Stimulated activated naive CD4-positive, alpha-beta T cell treated with Interleukin-2 at 50 U/mL for 16 hours (primary cell): ENCODE data around the gene S100PBP.

Experiments used
- DNase-seq: peaks from one replicate; lab custom pipeline; 2025; lab: John Stamatoyannopoulos, UW

The S100PBP gene

DNA sequence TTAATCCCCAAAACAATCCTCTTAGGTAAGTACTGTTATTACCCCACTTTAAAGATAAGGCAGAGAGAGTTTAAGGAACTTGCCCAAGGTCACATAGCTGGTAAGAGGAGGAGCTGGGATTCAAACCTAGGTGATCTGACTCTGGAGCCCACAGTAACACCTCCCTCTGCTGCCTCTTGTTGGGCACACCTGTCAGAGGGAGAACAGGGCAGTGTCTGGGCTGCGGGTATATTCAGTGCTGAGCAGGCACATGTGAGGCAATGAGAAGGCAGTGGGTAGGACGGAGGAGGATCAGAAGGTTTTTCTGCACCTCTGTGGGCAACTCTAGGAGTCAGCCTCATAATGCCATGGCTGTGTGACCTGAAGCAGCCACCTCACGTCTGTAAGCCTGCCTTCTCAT lies 70.7 kb downstream of the S100PBP start:
- no peak for DNase-seq

DNA sequence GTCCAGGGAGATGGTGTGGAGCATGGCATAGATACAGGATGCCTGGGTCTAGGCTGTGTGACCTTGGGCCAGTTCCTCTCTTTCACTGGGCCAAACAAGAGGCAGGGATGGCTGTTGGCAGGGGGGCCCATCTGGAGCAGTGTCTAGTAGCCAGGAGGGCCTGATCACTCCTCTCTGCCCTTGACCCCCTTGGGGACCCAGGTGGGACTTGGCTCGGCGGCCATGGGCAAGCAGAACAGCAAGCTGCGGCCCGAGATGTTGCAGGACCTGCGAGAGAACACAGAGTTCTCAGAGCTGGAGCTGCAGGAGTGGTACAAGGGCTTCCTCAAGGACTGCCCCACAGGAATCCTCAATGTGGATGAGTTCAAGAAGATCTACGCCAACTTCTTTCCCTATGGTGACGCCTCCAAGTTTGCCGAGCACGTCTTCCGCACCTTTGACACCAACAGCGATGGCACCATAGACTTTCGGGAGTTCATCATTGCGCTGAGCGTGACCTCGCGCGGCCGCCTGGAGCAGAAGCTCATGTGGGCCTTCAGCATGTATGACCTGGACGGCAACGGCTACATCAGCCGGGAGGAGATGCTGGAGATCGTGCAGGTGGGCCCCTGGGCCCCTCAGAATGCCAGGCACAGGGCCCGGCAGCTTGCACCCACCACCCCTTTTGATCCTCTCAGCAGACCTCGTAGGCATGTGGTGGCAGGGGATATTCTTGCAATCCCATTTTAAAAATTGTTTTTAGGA lies 71.4 kb downstream of the S100PBP start:
- no peak for DNase-seq

GRCh38 chr1:32889731-32890278 lies 72.4 kb downstream of the S100PBP start:
- DNase-seq: no peak

DNA sequence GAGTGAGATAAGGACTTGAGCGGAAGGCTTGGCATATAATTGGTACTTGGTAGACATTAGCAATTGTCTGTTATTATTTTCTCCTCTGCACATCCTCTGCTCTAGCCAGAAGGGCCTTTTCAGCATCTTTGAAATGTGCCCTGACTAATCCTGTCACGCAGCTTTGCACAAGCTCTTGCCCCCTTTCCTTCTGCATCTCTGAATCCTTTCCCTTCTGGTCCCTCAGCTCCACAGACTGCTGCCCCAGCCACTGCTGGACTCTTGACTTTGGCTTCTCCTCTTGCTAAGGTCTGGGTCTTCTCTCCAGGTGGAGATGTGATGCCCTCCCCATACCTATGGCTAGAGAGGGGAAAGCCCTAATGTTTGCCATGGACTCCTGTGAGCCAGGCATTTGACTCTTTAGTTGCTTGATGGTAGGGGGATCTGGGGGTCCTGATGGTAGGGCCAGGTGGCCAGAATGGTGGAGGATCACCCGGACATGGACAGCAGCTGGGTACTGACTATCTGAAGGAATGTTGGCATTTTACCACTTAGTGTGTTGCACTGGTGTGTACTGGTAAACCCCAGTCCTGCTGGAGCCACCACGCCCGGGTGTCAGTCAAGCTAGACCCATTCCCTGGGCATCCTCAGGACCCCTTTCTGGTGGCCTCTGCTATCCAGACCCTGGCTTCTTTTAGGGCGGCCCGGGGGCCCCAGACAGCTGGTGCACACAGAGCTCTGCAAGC lies 73.2 kb downstream of the S100PBP start:
- no peak for DNase-seq

DNA sequence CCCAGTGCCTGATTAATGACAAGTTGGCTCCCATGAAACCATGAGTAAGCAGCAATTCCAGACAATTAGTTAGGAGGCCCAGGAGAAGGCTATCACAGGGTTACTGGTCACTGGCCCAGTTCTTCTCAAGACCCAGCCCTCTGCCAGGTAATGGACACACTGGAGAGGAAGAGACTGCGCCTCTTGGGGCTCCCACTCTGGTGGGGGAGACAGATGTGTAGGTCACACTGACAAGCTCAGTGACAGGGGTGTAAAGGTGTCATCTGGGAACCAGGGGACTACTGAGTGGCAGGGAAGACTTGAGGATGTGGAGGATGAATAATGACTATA lies 73.8 kb downstream of the S100PBP start:
- DNase-seq: no peak

DNA sequence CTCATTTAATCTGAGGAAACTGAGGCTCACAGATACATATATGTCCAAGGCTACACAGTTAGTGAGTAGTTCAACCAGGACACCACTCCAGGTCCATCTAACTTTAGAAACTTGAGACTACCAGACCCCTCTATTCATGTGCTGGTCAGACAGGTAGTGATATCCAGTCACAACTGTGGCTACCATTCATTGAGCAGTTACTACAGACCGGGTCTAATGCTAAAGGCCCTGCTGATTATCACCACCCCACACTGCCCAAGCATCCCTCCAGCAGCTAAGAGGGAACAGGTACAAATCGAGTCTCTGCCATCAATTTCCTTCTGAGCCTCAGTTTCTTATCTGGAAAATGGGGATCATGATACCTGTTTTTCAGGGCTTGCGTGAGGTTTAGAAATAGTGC lies 74.2 kb downstream of the S100PBP start:
- DNase-seq: no peak

DNA sequence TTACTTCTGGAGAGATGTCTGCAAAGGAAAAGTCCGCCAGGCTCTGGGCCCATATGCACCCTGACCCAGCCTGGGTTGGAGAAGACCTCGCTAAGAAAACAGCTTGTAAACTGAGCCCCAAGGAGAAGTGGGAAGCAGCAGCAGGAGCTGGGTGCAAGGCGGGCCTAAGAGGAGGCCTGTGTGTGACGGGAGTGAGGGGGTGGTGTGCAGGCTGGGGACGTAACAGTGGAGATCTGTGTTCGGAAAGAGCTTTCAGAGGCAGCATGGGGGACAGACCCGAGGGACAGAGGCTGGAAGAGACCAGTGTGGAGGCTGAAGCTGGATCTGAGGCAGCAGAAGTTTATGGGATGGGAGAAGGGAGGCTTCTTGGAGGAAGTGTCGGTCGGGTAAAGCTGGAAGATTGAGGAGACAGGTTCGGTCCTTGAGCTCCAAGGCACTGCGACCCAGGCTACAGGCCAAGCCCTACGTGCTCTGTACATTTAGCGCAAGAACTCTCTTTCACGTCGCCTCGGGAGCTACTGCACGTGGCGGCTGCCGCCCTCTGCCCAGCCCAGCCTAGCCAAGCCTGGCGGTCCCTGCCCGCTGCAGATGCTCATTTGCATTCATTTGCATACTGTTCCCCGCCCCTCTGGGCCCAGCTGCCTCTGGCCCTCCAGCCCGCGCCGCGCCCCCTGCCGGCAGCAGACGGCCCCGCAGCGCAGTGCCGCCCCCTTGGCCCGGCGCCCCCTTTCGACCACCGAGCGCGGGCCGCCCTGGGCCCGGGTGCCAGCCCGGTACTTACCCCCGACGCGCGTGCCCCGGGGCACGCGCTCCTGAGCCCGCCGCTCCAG lies 75.1 kb downstream of the S100PBP start:
- peak; percentile 23 for DNase-seq

DNA sequence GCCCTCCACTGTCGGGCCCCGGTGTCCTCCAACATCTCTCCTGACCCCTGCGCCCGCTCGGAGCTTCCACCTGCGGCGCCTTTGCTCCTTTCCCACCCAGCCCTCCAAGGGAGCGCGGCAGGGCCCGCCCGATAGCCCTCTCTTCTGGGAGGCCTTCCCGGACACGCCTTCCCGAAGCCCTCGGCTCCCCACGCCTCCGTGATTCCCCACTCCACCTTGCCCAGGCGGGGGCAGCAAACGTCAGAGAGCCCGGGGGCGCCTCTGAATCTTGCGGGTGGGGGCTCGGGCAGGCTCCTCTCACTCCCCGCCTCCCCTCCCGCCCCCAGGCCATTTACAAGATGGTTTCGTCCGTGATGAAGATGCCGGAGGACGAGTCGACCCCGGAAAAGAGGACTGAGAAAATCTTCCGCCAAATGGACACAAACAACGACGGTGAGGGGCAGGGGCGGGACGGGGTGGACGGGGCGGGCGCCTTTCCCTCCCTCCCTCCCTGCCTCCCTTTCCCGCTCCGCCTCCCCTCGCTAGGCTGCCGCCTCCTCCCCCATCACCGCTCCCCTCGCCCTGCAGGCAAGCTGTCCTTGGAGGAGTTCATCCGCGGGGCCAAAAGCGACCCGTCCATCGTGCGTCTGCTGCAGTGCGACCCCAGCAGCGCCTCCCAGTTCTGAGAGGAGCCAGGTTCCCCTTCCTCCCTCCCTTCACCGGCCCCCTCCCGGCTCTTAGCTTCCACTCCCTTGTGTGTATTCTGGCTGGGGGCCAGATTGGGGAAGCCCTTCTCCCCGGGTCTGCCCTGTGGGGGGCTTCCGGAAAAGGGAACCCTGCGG lies 76.0 kb downstream of the S100PBP start:
- peak; percentile 27 for DNase-seq

DNA sequence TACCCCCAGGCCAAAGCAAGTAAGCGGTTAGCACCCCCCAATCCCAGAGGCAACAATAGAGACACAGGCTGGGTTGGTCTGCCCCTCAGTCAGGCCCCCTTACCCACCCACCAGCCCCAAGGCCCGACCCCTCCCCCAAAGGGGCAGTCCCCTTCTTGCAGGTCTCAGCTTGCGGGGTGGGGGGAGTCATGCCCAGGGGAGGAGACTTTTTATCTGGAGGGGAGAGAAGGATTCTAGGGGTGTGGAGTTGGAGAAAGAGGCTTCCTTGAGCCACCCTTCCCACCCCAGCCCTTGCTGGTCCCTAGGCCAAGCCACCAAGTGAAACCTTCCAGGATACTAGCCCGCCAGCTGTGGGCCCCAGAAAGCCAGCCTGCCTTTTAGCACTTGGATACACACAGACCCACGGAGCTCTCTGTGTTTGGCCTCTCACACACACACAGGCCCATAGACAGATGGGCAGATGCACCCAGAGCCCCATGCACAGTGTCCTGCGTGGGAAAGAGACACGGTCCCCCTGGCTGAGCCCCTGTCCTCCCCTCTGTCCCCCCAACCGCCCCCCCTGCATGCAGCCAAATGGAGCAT lies 76.7 kb downstream of the S100PBP start:
- DNase-seq: no peak

DNA sequence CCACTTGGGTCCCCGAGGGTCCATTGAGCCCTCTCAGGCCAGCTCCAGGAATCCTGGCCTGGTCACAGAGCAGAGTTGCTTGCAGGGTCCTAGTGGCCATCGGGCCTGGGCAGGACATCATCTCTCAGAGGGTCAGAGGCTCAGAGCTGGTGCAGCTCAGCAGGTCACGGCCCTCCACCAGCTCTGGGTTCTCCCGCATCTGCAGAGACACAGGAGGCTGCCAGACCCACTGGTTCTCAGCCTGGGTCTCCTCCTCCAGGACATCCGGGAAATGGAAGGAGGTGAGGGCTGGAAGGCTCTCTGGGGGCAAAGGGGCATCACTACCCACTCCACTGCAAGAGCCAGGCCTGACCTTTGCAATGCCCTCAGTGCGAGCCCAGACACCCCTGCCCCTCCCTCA lies 77.2 kb downstream of the S100PBP start:
- DNase-seq: no peak

DNA sequence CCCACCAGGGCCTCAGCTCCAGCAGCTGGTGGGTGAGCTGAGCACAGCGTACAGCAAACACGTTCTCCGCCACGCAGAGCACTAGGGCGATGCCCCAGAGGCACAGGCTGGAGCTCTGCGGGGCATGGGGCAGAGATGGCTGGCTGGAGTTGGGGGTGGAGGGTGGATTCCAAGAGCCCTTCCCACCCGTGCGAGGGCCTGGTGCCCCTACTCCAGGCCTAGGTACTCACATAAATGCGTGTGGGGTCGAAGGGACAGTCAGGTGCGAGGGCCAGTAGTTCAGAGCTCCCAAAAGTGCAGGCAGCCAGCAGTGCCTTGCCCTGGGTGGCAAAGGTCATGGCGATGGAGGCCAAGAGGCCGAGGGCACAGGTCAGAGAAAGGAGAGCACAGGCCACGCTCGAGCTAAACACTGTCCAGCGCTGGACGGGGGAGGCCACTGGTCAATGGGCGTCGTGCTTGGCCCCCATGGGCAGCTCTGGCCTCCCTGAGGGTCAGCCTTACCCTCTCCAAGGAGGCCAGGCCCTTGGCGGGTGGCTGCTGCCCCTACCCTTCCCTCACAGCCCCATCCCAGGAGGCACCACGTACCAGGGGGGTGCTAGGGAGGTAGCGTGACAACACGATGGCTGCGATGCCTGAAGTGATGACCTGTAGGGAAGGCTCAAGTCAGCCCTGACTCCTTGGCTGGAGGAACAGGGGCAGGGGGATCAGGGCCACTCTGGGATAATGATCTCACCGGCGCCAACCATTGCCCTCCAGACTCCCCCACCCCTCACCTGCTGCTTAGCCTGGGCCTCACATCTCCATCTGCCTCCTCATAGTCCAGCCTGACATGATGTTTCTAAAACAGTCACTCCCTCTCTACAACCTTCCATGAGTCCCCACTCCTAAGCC lies 78.1 kb downstream of the S100PBP start:
- no peak for DNase-seq

DNA sequence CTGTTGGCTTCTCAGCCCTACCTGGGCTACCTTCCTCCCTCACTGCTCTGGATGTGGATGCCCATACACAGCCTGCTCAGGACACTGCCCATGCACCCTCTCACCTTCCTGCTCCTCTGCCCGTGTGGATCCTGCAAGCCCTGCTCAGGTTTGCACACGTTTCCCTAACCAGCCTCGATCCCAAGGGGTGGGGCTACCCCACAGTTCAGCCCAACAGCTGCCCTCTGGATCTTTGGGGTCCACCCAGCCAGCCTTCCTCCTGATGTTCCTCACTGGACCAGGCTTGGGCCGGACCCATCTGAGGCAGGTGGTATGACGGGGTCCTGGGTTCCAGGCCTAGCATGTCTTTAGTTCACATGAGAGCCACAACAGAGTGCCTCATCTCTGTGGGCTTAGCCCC lies 79.0 kb downstream of the S100PBP start:
- no peak for DNase-seq

DNA sequence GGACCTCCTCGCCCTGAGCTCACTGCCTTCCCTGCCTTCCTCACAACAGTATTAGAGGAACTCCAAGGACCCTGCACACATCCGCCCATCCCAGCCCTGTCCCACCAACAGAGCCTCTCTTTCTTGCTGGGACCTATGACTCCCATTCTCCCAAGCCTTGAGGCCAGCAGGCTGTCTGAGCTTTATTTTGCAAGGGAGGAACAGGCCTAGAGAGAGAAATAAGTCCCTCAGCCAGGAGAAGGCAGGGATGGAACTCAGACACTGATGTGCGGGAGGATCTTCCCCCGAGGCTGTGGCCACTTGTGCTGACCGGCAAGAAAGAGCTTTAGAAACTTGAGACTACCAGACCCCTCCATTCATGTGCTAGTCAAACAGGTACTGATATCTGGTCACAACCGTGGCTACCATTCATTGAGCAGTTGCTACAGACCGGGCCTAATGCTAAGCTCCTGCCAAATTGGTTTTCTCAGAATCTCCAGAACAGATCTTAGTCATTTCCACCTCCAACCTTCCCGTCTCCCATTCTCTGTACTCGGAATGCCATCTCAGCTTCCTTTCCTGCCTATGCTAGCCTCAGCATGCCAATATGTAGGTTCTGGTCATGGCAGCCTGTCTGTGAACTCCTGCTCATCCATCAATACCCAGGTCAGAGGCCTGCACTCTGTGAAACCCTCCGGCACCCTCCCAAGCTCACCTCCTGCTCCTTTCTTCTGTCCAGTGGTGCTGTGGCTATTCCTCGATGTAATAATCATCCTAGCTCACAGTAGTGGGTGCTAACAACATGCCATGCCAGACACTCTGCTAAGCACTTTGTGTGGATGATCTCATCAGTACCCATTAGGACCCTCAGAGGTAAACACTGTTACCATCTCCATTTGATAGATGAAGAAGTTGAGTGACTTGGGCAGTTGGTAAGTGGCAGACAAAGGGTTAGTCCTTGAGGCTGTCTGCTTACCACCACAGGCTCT lies 79.9 kb downstream of the S100PBP start:
- DNase-seq: no peak

DNA sequence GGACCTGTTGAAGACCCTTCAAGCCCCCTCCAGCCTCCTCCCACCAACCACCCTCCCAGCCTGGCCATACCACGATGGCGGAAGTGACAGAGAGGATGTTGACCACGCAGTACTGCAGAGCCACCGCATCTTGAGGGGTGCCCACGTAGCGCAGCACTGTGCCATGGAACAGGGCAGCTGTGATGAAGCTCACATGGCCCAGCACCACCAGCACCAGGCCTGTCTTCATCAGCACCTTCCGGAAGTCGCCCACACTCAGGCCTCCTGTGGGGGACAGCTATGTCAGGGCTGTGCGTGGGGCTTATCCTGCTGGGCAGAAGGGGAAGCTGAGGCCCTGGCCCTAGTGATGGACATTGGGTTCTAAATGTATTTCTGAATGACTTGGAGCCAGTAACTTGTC lies 80.6 kb downstream of the S100PBP start:
- DNase-seq: no peak

DNA sequence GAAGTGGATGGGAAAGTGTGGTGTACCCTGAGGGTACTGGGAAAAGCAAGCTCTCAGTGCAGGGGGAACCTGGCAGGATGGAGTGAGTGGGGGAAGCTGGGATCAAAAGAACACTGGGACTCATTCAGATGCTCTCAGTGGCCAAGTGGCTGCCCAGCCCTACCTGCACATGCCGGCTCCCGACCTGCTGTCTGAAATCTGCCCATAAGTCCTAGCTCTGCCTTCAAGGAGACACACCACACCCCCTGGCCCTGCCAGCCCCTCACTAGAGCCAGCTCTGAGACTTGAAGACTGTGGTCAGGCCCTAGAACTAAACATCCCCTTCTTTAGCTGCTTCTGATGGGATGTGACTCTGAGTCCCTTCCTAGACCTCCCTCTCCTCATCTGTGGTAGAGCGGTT lies 81.5 kb downstream of the S100PBP start:
- DNase-seq: no peak

- DNase-seq: no peak
Observed at GRCh38 chr1:32899586-32900296, 82.3 kb downstream of the S100PBP start.

GRCh38 chr1:32900371-32900955 lies 83.0 kb downstream of the S100PBP start:
- no peak for DNase-seq
